HG03432 (cell line): ENCODE results near the gene TAF10.

Experiments used
- ATAC-seq: cut with Tn5 transposase; IDR thresholded peaks from one replicate; pipeline ENCODE4 v1.9.1; 2021; ENCODE audit warnings: mild to moderate bottlenecking, moderate library complexity; ENCODE audit not compliant: unreplicated experiment

Gene TAF10

DNA sequence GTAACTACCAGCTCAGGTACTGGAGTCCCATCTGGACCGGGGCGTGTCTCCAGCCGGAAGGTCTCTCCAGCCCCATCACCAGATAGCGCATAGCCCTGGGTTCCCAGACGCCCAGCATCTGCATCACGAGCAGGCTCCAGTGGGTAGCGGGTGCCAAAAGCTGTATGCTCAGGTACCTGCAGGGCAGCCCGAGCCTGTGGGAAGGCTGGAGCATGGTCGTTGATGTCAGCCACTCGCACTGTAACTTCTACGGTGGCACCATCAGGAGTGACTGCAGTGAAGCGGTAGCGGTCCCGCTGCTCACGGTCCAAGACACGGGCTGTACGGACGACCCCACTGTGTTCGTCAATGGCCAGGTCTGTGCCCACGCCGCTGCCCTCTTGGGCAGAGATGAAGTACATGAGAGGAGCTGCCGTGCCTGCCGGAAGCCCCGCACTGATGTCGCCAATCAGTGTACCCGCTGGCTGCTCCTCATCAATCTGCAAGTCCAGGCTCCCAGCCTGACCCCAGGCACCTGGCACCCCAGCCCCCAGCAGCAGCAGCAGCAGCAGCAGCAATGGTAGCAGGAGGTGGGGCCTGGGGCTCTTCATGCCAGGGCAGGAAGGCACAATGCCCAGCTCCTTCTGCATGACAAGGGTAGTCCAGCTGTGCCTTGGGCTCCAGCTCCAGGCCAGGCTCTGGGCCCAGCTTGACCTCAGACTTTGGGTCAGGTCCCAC is 29.1 kb upstream of the TAF10 start:
- no peak for ATAC-seq

DNA sequence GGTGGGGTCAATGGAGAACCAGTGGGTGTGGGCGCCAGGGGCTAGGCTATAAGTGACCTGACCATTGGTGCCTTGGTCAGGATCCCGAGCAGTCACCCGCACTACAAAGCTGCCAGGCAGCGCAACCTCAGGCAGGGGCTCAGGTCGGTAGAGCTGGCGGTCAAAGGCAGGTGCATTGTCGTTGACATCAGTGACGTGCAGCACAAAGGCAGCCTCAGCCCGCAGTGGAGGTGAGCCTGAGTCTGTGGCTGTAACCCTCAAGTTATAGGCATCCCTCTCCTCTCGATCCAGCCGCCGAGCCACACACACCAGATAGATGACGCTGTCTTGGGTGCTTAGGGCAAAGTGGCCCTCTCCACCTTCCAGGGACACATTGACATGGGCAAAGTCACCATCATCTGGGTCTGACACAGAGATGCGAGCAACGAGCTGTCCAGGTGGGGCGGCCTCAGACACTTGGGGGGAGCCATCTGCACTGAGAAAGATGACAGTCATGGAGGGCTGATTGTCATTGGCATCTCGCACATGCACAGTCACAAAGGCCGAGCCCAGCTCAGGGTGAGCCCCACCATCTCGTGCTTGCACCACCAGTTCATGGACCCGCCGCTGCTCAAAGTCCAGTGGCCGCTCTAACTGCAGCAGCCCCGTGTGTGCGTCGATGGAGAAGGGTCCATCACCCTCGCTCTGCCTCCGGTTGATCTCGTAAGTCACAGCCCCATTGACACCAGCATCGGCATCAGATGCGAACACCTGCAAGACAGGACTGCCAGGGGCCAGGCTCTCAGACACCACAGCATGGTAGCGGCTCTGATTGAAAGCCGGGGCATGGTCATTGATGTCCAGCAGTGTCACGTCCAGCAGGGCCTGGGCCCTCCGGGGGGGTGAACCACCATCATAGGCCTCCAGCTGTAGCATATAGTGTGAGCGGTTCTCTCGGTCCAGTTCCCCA is 28.3 kb upstream of the TAF10 start:
- no peak for ATAC-seq

GRCh38 chr11:6638429-6638828 is 26.4 kb upstream of the TAF10 start:
- no peak for ATAC-seq

DNA sequence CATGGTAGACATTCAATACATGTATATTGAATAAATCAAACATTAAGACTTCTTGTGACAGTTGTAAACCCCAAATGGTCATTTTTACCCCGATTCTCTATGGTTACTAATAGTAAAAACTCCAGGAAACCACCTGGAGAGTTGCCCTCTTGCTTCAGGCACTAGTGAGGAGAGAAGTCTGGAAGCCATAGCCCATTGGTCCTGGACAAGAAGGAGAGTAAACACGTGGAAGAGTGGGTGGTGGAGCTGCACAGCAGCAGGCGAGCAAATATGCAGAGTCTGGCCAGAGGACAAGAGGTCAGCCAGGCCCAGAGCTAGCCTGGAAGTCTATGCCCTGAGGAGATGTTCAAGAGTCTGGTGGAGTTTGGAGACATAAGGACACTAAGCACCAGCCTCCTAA is 25.9 kb upstream of the TAF10 start:
- no peak for ATAC-seq

DNA sequence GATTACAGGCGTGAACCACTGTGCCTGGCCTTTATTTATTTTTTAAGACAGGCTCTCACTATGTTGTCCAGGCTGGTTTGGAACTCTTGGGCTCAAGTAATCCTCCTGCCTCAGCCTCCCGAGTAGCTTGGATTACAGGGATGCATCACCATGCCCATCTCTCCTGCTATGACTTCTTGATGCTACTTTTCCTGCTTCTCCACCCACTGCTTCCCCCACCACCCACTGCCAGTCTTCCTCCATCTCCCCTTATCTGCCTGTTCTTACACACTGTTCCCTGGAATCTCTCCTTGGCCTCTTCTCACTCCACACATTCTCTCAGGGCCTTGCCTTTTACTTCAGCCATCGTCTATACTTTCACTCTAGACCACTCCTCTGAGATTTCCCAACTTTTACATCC is 24.5 kb upstream of the TAF10 start:
- ATAC-seq = no peak

- no peak for ATAC-seq
These were observed 23.3 kb upstream of the TAF10 start for GRCh38 chr11:6635082-6635932.

GRCh38 chr11:6634534-6634933 is 22.5 kb upstream of the TAF10 start:
- no peak for ATAC-seq

- no peak for ATAC-seq
These were observed 21.7 kb upstream of the TAF10 start for GRCh38 chr11:6633422-6634408.

- no peak for ATAC-seq
These were observed 20.4 kb upstream of the TAF10 start for GRCh38 chr11:6632116-6633073.

DNA sequence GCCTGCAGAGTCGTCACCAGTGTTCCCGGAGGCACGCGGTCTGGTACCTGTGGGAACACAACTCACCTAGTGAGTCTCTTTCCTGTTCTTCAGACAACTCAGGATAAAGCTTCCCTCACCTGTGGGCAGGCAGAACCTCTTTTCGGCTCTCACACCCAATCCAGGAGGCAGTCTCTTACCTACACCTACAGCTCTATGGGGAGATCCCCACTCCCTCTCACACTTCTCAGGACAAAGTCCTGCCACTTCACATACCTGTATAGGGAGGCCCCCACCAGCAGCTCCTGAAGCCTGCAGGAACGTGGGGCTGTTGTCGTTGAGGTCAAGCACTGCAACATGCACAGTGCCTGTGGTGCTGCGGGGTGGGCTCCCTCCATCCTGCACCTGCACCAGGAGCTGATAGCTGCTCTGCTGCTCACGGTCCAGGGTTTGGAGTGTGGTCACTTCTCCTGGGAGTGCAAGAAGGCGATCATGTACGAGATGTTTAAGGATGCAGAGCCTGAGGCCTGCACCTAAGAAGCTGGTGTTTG is 19.4 kb upstream of the TAF10 start:
- no peak for ATAC-seq

DNA sequence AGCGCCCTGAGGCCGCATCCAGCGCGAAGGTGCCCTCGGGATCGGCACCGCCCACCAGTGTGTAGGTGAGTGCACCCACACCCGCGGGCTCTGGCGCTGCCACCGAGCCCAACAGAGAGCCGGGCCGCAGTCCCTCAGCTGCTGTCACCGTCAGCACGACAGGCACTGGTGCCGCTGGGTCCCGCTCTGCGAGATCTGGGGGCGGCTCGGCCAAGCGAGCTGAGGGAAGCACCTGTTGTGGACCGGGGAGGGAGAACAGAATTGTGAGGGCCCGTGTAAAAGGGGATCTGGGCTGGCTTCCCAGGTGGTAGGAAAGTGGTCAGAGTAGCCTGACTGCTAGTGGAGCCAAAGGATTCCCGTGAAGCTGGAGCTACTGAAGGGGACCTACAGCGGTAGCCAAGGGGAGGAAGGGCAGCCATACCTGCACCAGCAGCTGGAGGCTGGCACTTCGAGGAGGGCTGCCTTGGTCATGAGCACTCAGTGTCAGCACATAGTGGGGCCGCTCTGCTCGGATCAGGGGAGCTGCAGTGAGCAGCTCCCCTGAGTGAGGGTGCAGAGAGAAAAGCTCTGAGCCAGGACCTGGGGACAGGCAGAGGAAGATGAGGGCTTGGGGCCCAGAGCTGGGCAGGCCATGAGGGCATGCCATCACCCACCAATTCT is 18.7 kb upstream of the TAF10 start:
- ATAC-seq = no peak

DNA sequence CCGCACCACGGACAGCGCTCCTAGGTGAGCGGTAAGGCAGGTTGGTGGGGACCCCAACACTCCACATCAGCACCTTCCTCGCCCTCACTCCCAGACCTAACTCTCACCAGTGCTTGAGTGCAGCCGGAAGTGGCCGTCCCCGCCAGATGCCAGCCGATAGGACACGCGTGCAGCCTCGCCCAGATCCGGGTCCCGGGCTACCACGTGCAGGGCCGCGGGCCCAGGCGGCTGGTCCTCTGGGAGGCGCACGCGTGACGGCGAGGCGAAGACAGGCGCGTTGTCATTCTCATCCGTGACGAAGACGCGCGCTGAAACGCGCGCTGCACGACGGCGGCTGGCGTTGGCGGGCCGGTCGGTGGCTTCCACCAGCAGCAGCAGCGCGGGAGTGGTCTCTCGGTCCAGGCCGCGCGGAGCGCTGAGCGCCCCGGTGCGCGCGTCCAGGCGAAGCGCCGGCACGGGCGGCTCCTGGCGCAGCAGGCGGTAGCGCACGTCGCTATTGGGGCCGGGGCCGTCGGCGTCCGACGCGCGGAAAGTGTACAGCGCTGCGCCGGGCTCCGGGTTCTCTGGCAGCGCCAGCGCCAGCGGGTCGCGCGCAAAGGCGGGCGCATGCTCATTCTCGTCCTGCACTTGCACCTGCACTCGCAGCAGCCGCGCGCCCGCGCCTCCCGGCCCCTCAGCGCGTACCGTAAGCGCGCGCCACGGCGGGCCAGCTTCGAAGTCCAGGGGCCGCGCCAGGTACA is 18.0 kb upstream of the TAF10 start:
- ATAC-seq = no peak

- ATAC-seq = no peak
These were observed 17.5 kb upstream of the TAF10 start for GRCh38 chr11:6629573-6629891.

- ATAC-seq = no peak
These were observed 16.5 kb upstream of the TAF10 start for GRCh38 chr11:6628526-6628925.

DNA sequence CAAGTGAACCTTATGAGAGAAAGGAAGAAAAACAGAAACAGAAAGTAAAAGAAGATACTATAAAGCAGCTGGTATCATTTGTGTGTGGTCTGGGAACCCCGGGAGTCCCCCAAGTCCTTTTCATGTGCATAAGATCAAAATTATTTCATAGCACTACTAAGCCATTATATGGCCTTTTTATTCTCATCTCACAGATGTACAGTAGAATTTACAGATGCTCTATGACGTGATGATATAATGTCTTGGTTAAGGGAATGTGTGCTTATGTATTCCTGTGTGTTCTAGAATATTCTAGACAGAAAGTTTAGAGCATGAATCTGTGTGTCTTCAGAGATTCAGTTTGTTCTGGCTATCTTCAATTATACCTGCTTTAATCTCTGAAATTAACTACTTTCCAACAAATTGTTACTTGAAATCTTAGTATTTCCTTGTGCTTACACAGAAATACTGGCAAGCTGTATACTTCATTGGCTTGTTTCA is 15.8 kb upstream of the TAF10 start:
- peak; percentile 80 for ATAC-seq

DNA sequence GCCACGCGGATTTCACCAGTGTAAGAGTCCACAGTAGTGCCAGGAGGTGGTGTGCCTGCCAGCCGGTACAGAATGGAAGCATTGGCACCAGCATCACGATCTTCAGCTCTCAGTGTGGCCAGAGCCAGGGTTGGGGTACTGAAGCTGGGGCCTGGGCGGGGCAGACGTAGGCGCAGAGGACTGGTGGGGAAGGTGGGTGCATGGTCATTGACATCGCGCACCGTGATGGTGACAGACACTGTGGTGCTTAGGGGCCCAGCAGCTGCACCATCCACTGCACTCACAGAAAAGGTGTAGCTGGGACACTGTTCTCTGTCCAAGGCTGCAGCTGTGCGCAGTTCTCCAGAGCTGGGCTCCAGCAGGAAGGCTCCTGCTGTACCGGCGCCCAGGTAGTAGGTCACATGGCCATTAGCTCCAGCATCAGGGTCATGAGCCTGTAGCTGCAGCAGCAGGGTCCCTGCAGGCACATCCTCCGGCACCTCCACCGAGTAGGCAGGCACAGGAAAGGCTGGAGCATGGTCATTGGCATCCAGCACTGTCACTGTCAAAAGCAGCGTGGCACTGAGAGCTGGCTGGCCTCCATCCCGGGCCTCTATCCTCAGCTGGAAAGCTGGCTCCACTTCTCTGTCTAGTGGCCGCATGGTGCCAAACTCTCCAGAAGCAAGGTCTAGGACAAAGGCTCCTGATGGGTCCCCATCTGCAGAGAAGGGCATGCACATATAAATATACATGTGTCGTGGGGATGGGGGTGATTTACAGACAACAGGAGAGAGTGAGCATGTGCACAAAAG is 15.2 kb upstream of the TAF10 start:
- no peak for ATAC-seq
